Trophoblast cell (in vitro differentiated cells and primary cell): Measurements from ENCODE around the gene PLA2G4A.

ENCODE experiments used
- DNase-seq, 2 donors: peaks; one replicate each; pipeline ENCODE4 v3.0.0-alpha.2; 2016
- H2AFZ ChIP-seq: 2 replicates; pipeline ENCODE4 v1.6.1; 2013; ENCODE audit warnings: low read length, moderate library complexity, mild to moderate bottlenecking; ENCODE audit not compliant: insufficient read depth, poor library complexity
- H2AK5ac ChIP-seq: 2 replicates; pipeline ENCODE4 v1.6.1; 2013; ENCODE audit warnings: mild to moderate bottlenecking, low read length
- H2BK120ac ChIP-seq: 2 replicates; pipeline ENCODE4 v1.6.1; 2013; ENCODE audit warnings: low read length, mild to moderate bottlenecking, moderate library complexity; ENCODE audit not compliant: insufficient read depth, poor library complexity
- H2BK12ac ChIP-seq: 2 replicates; pipeline ENCODE4 v1.6.1; 2013; ENCODE audit warnings: mild to moderate bottlenecking, low read length, moderate library complexity
- H2BK5ac ChIP-seq: 2 replicates; pipeline ENCODE4 v1.6.1; 2013; ENCODE audit warnings: low read length, low read depth, moderate library complexity, mild to moderate bottlenecking; ENCODE audit not compliant: poor library complexity
- H3K14ac ChIP-seq: 2 replicates; pipeline ENCODE4 v1.6.1; 2013; ENCODE audit warnings: mild to moderate bottlenecking, low read length
- H3K18ac ChIP-seq: 2 replicates; pipeline ENCODE4 v1.6.1; 2013; ENCODE audit warnings: mild to moderate bottlenecking, low read length
- H3K23ac ChIP-seq: 2 replicates; pipeline ENCODE4 v1.6.1; 2013; ENCODE audit warnings: low read length
- H3K27ac ChIP-seq: 2 replicates; pipeline ENCODE4 v1.5.1; 2013; ENCODE audit warnings: low read depth, mild to moderate bottlenecking, inconsistent platforms, low read length, moderate library complexity
- H3K27me3 ChIP-seq: 2 replicates; pipeline ENCODE4 v1.6.1; 2013; ENCODE audit warnings: inconsistent platforms, mild to moderate bottlenecking, low read length, moderate library complexity; ENCODE audit not compliant: insufficient read depth
- H3K36me3 ChIP-seq, 2 experiments: 1 replicate in 1 of 2; 2 replicates in 1 of 2; pipeline ENCODE4 v1.6.1; 2013; ENCODE audit warnings: low read length in 2 of 2, mild to moderate bottlenecking in 2 of 2, moderate library complexity in 1 of 2; ENCODE audit not compliant: insufficient read depth in 2 of 2, control insufficient read depth in 1 of 2
- H3K4ac ChIP-seq: 2 replicates; pipeline ENCODE4 v1.6.1; 2013; ENCODE audit warnings: low read depth, mild to moderate bottlenecking, low read length, moderate library complexity
- H3K4me1 ChIP-seq, 2 experiments: 1 replicate in 1 of 2; 2 replicates in 1 of 2; pipeline ENCODE4 v1.6.1; 2013; ENCODE audit warnings: low read length in 2 of 2, mild to moderate bottlenecking in 2 of 2, moderate library complexity in 1 of 2; ENCODE audit not compliant: insufficient read depth in 2 of 2, control insufficient read depth in 1 of 2
- H3K4me2 ChIP-seq: 2 replicates; pipeline ENCODE4 v1.6.1; 2013; ENCODE audit warnings: inconsistent platforms, mild to moderate bottlenecking, low read length, moderate library complexity
- H3K4me3 ChIP-seq: 2 replicates; pipeline ENCODE4 v1.5.1; 2013; ENCODE audit warnings: mild to moderate bottlenecking, low read depth, low read length, inconsistent platforms
- H3K79me1 ChIP-seq: one replicate; pipeline ENCODE4 v1.6.1; 2013; ENCODE audit warnings: low read length
- H3K79me2 ChIP-seq: 2 replicates; pipeline ENCODE4 v1.6.1; 2013; ENCODE audit warnings: low read length, mild to moderate bottlenecking; ENCODE audit not compliant: control insufficient read depth, insufficient read depth, poor library complexity
- H3K9ac ChIP-seq: 2 replicates; pipeline ENCODE4 v1.6.1; 2013; ENCODE audit warnings: mild to moderate bottlenecking, low read length
- H3K9me3 ChIP-seq: 2 replicates; pipeline ENCODE4 v1.6.1; 2013; ENCODE audit warnings: low read depth, mild to moderate bottlenecking, control low read depth, inconsistent platforms, low read length; ENCODE audit not compliant: insufficient read depth
- H4K12ac ChIP-seq: 2 replicates; pipeline ENCODE4 v1.6.1; 2013; ENCODE audit warnings: low read depth, mild to moderate bottlenecking, low read length, moderate library complexity
- H4K8ac ChIP-seq: 2 replicates; pipeline ENCODE4 v1.6.1; 2013; ENCODE audit warnings: low read depth, mild to moderate bottlenecking, low read length, moderate library complexity
- H4K91ac ChIP-seq: one replicate; pipeline ENCODE4 v1.6.1; 2013; ENCODE audit warnings: low read depth, mild to moderate bottlenecking, low read length, moderate library complexity
- WGBS: extraction: QIAGEN DNeasy Blood & Tissue Kit; methylation state at CpG from one replicate; pipeline ENCODE4 v1.1.7; 2013; ENCODE audit warnings: missing lambda C conversion rate; ENCODE audit not compliant: insufficient read length, insufficient coverage; ENCODE audit errors: extremely low coverage; 5-methylcytosine and 5-hydroxymethylcytosine counted together

PLA2G4A gene

DNA sequence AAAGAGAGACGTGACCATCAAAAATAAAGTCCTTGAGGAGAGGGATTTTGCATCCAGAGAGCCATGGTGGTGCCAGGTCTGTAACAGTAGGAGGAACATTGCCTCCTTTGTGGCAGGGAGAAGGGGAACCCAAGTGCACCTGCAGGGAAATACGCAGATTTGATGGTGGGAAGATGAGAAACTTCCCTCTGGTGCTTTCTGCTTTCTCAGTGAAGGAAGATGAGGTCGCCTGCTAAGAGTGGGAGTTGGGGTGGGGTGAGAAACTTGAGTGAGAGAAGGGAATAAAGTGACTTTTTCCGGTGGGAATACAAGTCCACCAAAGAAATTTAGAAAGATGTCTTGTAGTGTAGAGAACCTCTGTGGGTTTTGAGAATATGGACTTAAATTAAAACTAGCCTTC is 9.1 kb downstream of the PLA2G4A start:
- Histone ChIP-seq H4K91ac (no peak overlapping the region), H3K9me3 (no peaks in the 10 kb centered on the region), H3K79me2 (no peaks in the 10 kb centered on the region), H3K4me2 (no peak overlapping the region), H2AK5ac (no peak overlapping the region), H4K8ac (peak overlapping the region; percentile 10), H3K4me3 (no peak overlapping the region), H2BK12ac (no peak overlapping the region), H3K27ac (no peak overlapping the region), H3K36me3 (no peaks in the 10 kb centered on the region), H3K27me3 (no peaks in the 10 kb centered on the region), H4K12ac (no peak overlapping the region), H2BK5ac (no peak overlapping the region), H3K18ac (no peak overlapping the region), H3K23ac (no peak overlapping the region), H2BK120ac (no peak overlapping the region), H3K9ac (no peak overlapping the region), H2AFZ (no peak overlapping the region), H3K4me1 (peaks cover 2 to 4% of the 10 kb centered on the region in 2 experiments), H3K4ac (no peak overlapping the region), H3K79me1 (no peaks in the 10 kb centered on the region), H3K14ac (no peak overlapping the region)
- no CpG with 5 or more reads among the region's 4 CpGs for WGBS
- no peak for DNase-seq

DNA sequence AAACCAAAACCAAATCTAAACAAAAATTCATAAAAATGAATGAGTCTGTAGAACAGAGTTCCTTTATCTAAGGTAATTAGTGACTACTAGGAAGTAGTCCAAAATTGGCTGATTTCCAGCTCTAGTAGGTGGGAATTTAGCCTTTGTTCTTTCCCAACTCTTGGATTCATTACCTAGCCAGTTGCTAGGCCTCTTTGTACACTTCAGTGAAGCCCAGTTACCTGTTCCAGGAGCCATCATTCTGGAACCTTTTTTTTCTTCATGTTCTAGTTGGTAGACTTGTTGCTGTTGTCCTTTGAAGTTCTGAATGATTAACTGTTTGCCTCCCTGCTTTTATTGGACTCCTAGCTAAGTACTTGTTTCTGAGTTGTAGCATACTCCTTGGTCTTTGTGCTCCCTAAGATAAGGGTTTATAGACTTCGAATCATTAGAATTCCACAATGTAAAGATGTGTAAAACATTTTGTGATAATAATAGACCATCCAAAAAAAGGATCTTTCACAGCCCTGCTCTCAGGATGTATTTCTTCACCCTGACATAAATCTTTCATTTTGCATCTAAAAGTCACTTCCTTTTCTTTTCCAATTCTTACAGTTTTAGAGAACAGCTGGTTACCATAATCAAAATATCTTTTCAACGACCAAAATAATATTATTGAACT is 9.8 kb downstream of the PLA2G4A start:
- Histone ChIP-seq H4K8ac (no peak overlapping the region), H3K4me1 (peaks cover 2 to 4% of the 10 kb centered on the region in 2 experiments), H4K91ac (no peak overlapping the region), H3K79me1 (no peaks in the 10 kb centered on the region), H3K36me3 (no peaks in the 10 kb centered on the region), H3K4me2 (no peak overlapping the region), H3K27ac (no peak overlapping the region), H4K12ac (no peak overlapping the region), H3K23ac (no peak overlapping the region), H3K9ac (no peak overlapping the region), H3K79me2 (no peaks in the 10 kb centered on the region), H2BK5ac (no peak overlapping the region), H3K4ac (no peak overlapping the region), H2BK12ac (no peak overlapping the region), H3K27me3 (no peaks in the 10 kb centered on the region), H2AK5ac (no peak overlapping the region), H3K9me3 (no peaks in the 10 kb centered on the region), H3K4me3 (no peak overlapping the region), H3K14ac (no peak overlapping the region), H2AFZ (no peak overlapping the region), H3K18ac (no peak overlapping the region), H2BK120ac (no peak overlapping the region)
- no peak for DNase-seq
- no CpG with 5 or more reads among the region's 2 CpGs for WGBS

DNA sequence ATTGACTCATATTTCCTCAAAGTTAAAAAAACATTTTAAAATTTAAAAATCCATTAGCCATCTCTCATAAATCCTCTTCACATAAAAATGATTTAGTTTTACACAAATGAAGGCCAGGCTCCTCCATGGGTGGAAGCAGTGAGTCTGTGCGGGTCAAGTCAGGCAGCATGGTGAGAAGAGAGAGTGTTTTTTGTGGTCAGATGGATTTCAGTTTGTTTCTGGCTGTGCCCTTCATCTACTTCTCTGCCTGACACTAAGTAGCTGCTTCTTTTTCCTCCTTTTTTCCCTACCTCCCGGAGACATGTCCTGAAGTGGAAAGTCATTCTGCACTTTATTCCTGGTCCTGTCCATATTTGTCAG is 10.3 kb downstream of the PLA2G4A start:
- Histone ChIP-seq H2BK5ac (no peak overlapping the region), H2AFZ (no peak overlapping the region), H3K4me3 (no peak overlapping the region), H3K23ac (no peak overlapping the region), H3K9ac (no peak overlapping the region), H3K4me1 (peaks cover 2 to 4% of the 10 kb centered on the region in 2 experiments), H3K27ac (no peak overlapping the region), H2AK5ac (no peak overlapping the region), H3K18ac (no peak overlapping the region), H4K12ac (no peak overlapping the region), H4K91ac (no peak overlapping the region), H2BK120ac (no peak overlapping the region), H3K27me3 (no peaks in the 10 kb centered on the region), H3K79me1 (no peaks in the 10 kb centered on the region), H3K4ac (no peak overlapping the region), H3K36me3 (no peaks in the 10 kb centered on the region), H3K4me2 (no peak overlapping the region), H2BK12ac (no peak overlapping the region), H3K9me3 (no peaks in the 10 kb centered on the region), H3K79me2 (no peaks in the 10 kb centered on the region), H4K8ac (no peak overlapping the region), H3K14ac (no peak overlapping the region)
- no peak for DNase-seq
- no CpG with 5 or more reads among the region's 2 CpGs for WGBS

DNA sequence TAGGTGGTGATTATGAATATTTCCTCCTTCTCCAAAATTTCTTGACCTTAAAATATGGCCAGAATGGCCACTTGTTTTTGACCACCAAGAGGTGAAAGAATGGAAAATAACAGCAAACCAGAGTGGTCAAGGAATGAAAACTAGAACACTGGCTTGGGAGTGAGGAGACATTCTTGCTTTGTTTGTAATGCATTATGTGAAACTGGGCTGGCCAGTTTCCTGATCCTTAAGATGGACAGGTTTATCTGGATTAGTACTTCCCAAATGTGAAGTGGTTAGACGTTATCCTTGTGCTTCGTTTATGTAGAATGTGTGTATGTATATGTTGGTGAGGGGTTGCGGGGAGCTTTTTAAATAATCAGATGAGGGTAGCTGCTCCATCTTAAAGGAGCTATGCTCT is 12.8 kb downstream of the PLA2G4A start:
- no peak overlapping the region for H3K4ac ChIP-seq
- no peaks in the 10 kb centered on the region for H3K79me2 ChIP-seq
- H4K12ac ChIP-seq = no peak overlapping the region
- H2AK5ac ChIP-seq = no peak overlapping the region
- H3K4me2 ChIP-seq = no peak overlapping the region
- no peak overlapping the region for H3K23ac ChIP-seq
- H3K18ac ChIP-seq = no peak overlapping the region
- no peak overlapping the region for H2BK120ac ChIP-seq
- H2AFZ ChIP-seq = no peak overlapping the region
- no peak overlapping the region for H3K27ac ChIP-seq
- H3K9ac ChIP-seq = no peak overlapping the region
- H3K27me3 ChIP-seq = no peaks in the 10 kb centered on the region
- H2BK12ac ChIP-seq = no peak overlapping the region
- H3K4me3 ChIP-seq = no peak overlapping the region
- no CpG with 5 or more reads among the region's 3 CpGs for WGBS
- H3K36me3 ChIP-seq = no peaks in the 10 kb centered on the region
- peak; percentile 28 to 62 for DNase-seq
- H4K91ac ChIP-seq = no peak overlapping the region
- H2BK5ac ChIP-seq = no peak overlapping the region
- no peaks in the 10 kb centered on the region for H3K79me1 ChIP-seq
- H4K8ac ChIP-seq = no peak overlapping the region
- H3K9me3 ChIP-seq = no peaks in the 10 kb centered on the region
- no peak overlapping the region for H3K14ac ChIP-seq
- H3K4me1 ChIP-seq = peaks cover 2 to 4% of the 10 kb centered on the region in 2 experiments
